Measurements from ENCODE around the gene MYL2. TPM values are rescaled to one million over a fixed set of nuclear protein-coding genes. Genes with fewer than 3 reads are reported as not detected.

The MYL2 gene, protein sequence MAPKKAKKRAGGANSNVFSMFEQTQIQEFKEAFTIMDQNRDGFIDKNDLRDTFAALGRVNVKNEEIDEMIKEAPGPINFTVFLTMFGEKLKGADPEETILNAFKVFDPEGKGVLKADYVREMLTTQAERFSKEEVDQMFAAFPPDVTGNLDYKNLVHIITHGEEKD
- 1 to 10 TPM in 1 of 2 donors, under 1 TPM in 1; 0.55 to 1.9 TPM for total RNA-seq
- polyA plus RNA-seq (ENCODE audit: insufficient read depth, low read depth, low replicate concordance) = 131 TPM
- long read RNA-seq, donor 1 = 0 reads
- long read RNA-seq, donor 2 = 0 reads

DNA sequence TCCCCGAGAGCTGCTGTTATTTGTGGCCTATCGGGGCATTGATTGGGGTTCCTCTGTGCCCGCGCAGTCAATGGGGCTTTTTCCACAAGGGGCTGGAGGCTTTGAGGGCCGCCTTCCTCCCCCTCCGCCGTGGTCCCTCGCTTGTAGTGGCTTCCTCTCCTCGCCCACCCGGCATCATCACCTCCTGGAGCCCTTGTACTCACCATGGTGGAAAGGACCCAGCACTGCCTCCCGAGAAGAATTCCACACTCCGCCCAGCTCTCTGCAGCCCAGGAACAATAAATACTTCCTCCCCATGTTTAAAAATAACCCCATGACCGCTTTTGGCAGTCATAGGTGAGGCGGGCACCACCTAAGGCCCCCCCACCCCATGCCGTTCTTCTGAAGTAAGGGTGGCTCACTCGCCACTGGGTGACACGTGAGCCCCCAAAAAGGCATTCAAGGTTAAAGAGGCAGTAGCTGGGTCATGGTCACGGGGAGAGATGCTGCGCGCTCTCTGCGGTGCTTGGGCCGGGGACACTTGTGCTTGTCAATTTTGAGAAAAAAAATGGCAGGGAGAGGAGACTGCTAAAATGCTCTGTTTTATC, at the start of gene MYL2:
TSS of gene MYL2 (minus strand) at position 256 of the 587 bp plus-strand sequence. CDS start at position 206, 50 bp downstream.
- Histone ChIP-seq H3K4me1 (no peaks in the 10 kb centered on the region), H3K36me3 (ENCODE audit: low read depth, missing control alignments) (no peaks in the 10 kb centered on the region), H3K9me3 (no peaks in the 10 kb centered on the region), H3K27me3 (no peaks in the 10 kb centered on the region), H3K4me3 (no peak within 1 kb of the TSS), H3K27ac (no peak within 1 kb of the TSS)
- intact Hi-C loops (cut with DNase I; ENCODE audit: low total_unique reads) = no loop called here
- 80% methylated on average over 22 of the region's 22 CpGs for WGBS, 2 donors
- TF ChIP-seq POLR2A (IDR thresholded peaks at IDR 0.05) = no peak
- TF ChIP-seq, protein P1, sequence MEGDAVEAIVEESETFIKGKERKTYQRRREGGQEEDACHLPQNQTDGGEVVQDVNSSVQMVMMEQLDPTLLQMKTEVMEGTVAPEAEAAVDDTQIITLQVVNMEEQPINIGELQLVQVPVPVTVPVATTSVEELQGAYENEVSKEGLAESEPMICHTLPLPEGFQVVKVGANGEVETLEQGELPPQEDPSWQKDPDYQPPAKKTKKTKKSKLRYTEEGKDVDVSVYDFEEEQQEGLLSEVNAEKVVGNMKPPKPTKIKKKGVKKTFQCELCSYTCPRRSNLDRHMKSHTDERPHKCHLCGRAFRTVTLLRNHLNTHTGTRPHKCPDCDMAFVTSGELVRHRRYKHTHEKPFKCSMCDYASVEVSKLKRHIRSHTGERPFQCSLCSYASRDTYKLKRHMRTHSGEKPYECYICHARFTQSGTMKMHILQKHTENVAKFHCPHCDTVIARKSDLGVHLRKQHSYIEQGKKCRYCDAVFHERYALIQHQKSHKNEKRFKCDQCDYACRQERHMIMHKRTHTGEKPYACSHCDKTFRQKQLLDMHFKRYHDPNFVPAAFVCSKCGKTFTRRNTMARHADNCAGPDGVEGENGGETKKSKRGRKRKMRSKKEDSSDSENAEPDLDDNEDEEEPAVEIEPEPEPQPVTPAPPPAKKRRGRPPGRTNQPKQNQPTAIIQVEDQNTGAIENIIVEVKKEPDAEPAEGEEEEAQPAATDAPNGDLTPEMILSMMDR (IDR thresholded peaks at IDR 0.05) = no peak
- DNase-seq = no peak

DNA sequence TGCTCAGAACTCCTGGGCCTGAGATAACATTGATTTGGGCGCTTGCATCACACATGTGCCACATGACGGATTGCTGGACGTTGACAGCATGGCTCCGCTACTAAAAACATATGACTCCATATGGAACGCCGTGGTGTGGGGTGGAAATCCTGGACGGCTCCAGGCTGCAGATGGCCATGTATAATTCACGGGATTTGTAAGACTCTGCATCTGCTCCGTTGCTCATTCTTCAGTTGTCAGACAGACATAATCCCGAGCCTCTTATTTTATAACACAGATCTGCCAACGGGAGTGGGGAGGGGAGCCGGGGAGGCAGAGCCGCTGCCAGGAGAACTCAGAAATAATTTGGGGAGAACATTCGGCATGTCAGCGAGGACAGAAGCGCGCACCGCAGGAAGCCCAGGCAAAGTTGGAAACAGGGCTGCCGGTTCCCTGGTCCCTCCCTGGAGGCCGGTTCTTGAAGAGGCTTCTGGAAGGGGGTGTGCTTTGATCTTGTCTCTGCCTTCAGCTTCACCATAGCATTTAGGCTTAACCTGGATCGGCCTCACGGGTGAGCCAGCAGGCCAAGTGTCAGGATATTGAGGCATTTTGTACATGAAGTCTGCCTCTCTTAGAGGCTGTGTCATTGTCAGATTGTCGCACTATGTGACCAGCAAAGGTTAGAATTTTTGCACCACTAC, 45.8 kb upstream of the MYL2 start:
- Histone ChIP-seq H3K27me3 (no peaks in the 10 kb centered on the region), H3K4me3 (peak overlapping the region in 1 of 2 donors; percentile 42), H3K36me3 (ENCODE audit: low read depth, missing control alignments) (no peaks in the 10 kb centered on the region), H3K4me1 (no peaks in the 10 kb centered on the region), H3K9me3 (no peaks in the 10 kb centered on the region), H3K27ac (no peak overlapping the region)
- intact Hi-C loops (cut with DNase I; ENCODE audit: low total_unique reads) = no loop called here
- WGBS, 2 donors = 48 to 70% methylated on average over 22 to 23 of the region's 23 CpGs
- no peak for TF ChIP-seq POLR2A (IDR thresholded peaks at IDR 0.05)
- peak; percentile 19 for DNase-seq

DNA sequence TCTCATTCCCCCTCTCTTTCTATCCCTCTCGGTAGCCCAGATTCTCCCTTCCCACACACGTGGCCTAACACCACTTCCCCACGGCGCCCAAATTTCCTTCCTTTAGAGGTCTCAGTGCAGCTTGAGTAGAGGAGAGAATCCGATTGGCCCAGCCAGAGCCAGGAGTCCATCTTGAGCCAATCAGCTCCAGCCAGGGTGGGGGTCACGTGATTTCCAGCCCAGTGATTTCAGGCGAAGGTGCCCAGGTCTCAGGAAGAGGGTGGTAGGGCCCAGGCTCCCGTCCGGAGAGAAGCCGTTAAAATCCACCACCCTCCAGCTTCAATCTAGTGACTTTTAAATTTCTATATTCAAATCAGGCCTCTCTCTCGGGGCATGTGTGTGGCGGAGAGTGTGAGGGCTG, 45.2 kb upstream of the MYL2 start:
- no peaks in the 10 kb centered on the region for H3K4me1 ChIP-seq
- peak; percentile 86 for DNase-seq
- WGBS, 2 donors = 47 to 62% methylated on average over 12 of the region's 12 CpGs
- H3K36me3 ChIP-seq (ENCODE audit: low read depth, missing control alignments) = no peaks in the 10 kb centered on the region
- H3K27me3 ChIP-seq = no peaks in the 10 kb centered on the region
- TF ChIP-seq POLR2A (IDR thresholded peaks at IDR 0.05) = no peak
- TF ChIP-seq, protein P1 (IDR thresholded peaks at IDR 0.05) = no peak
- no peak overlapping the region for H3K27ac ChIP-seq
- H3K4me3 ChIP-seq = peak overlapping the region in 1 of 2 donors; percentile 42
- H3K9me3 ChIP-seq = no peaks in the 10 kb centered on the region
- intact Hi-C loops (cut with DNase I; ENCODE audit: low total_unique reads) = no loop called here

DNA sequence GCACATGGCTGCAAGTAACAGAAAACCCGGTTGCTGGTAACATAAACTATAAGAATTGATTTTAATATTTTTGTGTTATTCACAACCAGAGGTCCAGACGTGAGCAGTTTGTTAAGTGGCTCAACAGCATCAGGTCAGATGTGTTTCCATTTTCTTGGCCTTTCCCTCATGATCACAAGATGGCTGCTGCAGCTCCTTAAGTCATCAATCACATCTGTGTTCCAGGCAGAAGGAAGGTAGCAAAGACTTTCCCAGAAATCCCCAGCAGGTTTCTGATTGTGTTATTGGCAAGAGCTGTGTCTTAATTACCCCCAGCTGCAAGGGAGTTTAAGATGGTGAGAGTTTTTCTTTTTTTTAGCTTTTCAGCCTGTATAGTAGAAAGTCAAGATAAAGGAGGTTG, 40.4 kb upstream of the MYL2 start:
- intact Hi-C loops (cut with DNase I; ENCODE audit: low total_unique reads) = no loop called here
- no peaks in the 10 kb centered on the region for H3K27me3 ChIP-seq
- no peak overlapping the region for H3K27ac ChIP-seq
- H3K36me3 ChIP-seq (ENCODE audit: low read depth, missing control alignments) = no peaks in the 10 kb centered on the region
- H3K4me1 ChIP-seq = no peaks in the 10 kb centered on the region
- DNase-seq = no peak
- TF ChIP-seq, protein P1 (IDR thresholded peaks at IDR 0.05) = no peak
- TF ChIP-seq POLR2A (IDR thresholded peaks at IDR 0.05) = no peak
- no peaks in the 10 kb centered on the region for H3K9me3 ChIP-seq
- WGBS, 2 donors = 83 to 96% methylated on average over 2 of the region's 2 CpGs
- no peak overlapping the region for H3K4me3 ChIP-seq

DNA sequence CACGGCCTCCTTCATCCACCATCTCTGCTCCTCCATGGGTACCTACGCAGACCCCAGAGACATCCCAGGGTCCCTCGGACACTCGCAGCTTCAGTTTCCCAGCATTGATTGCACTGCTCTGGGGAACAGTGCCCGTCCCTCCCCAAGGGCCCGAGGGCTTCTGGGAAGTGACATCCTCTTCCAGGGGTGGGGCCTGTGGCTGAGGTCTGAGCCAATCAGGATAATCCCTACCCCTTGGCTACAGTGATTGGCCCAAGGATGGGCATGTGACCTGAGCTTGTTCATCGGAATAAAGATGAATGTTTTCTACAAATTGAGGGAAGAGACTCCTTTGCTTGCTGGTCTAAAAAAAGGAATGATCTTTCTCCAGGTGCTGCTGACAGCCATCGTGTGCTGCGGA, 37.3 kb upstream of the MYL2 start:
- intact Hi-C loops (cut with DNase I; ENCODE audit: low total_unique reads) = no loop called here
- no peaks in the 10 kb centered on the region for H3K27me3 ChIP-seq
- WGBS, 2 donors = 65 to 80% methylated on average over 9 of the region's 9 CpGs
- TF ChIP-seq, protein P1 (IDR thresholded peaks at IDR 0.05) = no peak
- TF ChIP-seq POLR2A (IDR thresholded peaks at IDR 0.05) = no peak
- H3K9me3 ChIP-seq = no peaks in the 10 kb centered on the region
- H3K4me3 ChIP-seq = peak overlapping the region in 1 of 2 donors; percentile 38
- no peaks in the 10 kb centered on the region for H3K36me3 ChIP-seq (ENCODE audit: low read depth, missing control alignments)
- peak; percentile 74 for DNase-seq
- no peak overlapping the region for H3K27ac ChIP-seq
- H3K4me1 ChIP-seq = no peaks in the 10 kb centered on the region
